SHP77 treated with DMSO at 0.1 percent for 48 hours (cell line): ENCODE data around the gene UGT2B7.
"Not testable (repeated sequence)": the region's sequence is repeated elsewhere in the genome, so short reads cannot be mapped to it uniquely, and the experiment has no call there.

ENCODE experiments used
- DNase-seq: peaks from one replicate; lab custom pipeline; 2025; lab: John Stamatoyannopoulos, UW

The UGT2B7 gene

GRCh38 chr4:69096111-69096656, at the start of gene UGT2B7:
Gene UGT2B7 (plus strand): TSS chr4:69096474. CDS start chr4:69096521, 47 bp downstream.
- no peak for DNase-seq

GRCh38 chr4:69049860-69050259, 46.4 kb upstream of the UGT2B7 start:
- DNase-seq = no peak

DNA sequence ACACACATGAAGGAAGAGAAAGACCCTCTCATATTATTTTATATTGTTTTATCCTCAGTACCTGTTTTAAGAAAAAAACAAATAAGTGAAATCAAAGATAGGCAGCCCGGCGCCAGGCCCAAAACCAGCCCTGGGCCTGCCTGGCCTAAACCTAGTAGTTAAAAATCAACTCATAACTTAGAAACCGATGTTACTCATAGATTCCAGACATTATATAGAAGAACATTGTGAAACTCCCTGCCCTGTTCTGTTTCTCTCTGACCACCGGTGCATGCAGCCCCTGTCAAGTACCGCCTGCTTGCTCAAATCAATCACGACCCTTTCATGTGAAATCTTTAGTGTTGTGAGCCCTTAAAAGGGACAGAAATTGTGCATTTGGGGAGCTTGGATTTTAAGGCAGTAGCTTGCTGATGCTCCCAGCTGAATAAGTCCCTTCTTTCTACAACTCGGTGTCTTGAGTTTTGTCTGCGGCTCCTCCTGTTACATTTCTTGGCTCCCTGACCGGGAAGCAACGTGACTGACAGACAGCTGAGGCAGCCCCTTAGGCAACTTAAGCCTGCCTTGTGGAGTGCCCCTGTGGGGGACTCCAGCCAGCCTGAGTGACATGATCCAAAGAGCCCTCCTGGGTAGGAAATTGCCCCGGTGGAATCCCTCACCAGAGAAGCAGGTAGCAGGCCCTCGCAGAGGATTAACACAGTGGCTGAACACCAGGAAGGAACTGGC, 45.3 kb upstream of the UGT2B7 start:
- not testable (repeated sequence) for DNase-seq

- DNase-seq = no peak
Measured at GRCh38 chr4:69051576-69051943, 44.7 kb upstream of the UGT2B7 start.

DNA sequence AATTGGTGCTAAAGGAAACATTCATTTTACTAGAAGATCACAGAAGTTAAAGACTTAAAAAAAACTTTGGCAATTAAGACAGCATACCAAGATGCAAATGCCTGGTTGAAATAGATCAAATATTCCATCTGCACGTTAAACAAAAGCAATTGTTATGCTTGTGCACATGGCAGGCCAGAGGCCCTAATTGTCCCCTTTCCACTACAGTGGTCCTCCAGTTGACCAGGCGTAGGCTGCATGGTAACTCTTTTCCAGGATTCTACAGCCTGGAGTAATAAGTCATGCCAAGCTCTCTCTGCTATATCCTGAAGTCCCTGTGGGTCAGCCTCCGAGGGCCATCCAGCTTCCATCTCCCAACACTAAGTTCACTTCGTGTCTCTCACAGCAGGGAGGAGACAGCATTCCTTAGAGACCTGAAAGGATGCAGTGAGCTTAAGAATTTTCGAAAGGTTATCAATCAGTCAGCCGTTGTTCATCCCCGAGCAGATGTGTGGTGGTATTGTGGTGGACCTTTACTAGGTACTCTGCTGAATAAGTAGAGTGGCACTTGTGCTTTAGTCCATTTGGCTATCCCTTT, 42.9 kb upstream of the UGT2B7 start:
- not testable (repeated sequence) for DNase-seq

- DNase-seq = not testable (repeated sequence)
Measured at GRCh38 chr4:69054033-69054432, 42.2 kb upstream of the UGT2B7 start.

GRCh38 chr4:69054578-69055200, 41.6 kb upstream of the UGT2B7 start:
- no peak for DNase-seq

- DNase-seq = no peak
Measured at GRCh38 chr4:69056150-69056549, 40.1 kb upstream of the UGT2B7 start.

DNA sequence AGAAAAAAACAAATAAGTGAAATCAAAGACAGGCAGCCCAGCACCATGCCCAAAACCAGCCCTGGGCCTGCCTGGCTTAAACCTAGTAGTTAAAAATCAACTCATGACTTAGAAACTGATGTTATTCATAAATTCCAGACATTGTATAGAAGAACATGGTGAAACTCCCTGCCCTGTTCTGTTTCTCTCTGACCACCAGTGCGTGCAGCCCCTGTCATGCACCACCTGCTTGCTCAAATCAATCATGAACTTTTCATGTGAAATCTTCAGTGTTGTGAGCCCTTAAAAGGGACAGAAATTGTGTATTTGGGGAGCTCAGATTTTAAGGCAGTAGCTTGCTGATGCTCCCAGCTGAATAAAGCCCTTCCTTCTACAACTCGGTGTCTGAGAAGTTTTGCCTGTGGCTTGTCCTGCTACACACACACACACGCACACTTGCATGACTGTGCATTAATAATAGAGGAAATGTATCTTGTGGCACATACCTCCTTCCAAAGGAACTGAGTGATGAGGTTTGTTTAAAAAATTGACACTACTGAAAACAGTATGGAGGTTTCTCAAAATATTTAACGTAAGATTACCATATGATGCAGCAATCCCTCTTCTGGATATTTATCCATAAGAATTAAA, 39.2 kb upstream of the UGT2B7 start:
- no peak for DNase-seq

DNA sequence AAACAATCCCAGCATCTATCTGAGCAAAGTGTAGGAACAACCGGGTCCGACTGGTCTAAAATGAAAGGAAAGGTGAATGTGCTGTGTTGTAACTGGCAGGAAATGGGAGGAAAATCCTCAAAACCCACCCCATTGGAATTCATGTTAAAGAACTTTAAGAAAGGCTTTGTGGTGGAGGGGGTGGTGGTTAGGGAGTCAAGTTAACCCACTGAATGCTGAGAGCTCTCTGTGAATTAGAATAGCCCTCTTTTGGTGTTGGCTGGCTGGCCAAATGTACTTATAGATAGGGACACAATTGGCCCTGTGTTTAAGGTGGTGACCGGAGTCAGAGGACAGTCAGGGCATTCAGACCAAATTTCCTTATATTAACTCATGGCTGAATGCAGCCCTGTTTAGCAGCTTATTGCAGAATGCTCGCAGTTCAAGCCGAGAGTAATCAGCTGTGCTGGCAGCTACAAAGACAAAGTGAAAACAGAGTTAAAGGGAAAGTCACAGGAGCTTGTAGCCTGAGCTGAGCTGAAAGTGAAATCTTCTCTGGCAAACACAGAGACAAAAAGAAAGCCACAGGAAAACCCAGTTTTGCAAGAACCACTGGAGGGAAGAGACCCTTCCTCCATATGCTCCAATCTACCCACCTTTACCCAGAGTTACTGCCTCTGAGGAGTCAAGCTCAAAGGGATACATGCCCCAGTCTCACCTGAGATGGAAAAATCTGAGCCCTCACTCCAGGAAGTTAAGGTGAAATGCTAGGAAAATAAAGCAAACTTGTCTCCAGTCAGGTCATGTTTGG, 38.5 kb upstream of the UGT2B7 start:
- no peak for DNase-seq

- no peak for DNase-seq
Measured at GRCh38 chr4:69058410-69059059, 37.7 kb upstream of the UGT2B7 start.

DNA sequence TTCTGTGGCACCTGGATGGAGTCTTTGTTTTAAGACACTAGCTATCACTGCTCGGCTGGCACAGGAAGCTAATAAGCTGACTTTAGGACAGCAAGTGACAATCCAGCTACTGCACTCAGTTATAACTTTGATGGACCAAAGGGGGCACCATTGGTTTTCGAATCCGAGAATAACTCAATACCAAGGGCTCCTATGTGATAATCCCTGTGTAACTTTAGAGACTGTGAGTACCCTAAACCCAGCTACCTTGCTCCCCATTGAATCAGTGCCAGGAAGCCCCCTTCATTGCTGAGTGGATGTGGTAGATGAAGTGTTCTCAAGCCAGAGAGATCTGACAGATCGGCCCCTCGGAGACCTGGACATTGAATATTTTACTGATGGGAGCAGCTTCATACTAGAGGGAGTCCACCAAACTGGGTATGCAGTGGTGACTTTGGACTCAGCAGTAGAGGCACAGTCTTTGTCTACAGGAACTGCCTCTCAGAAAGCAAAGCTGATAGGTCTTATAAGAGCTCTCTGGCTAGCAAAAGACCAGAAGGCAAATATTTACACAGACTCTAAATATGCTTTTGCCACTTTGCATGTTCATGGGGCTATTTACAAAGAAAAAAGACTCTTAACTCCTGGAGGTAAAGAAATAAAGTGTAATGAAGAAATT, 35.5 kb upstream of the UGT2B7 start:
- DNase-seq = no peak

- DNase-seq = no peak
Measured at GRCh38 chr4:69064391-69064790, 31.9 kb upstream of the UGT2B7 start.

DNA sequence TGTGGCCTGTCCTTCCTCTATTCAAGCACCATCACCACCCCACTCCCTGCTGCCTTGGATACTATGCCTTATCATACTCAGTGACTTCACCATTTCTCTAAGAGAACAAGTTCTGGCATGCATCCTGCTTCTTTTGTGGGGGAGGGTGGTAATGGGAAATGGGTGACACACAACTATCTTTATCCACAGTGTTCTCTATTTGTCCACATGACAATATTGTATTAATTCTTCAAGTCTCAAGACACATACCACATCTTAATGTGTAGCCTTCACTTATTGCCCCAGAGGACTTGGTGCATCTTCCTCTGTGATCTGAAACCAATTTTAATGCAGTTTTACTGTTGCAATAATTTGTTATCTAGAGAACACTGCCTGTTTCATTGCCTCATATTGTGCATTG, 29.3 kb upstream of the UGT2B7 start:
- no peak for DNase-seq

DNA sequence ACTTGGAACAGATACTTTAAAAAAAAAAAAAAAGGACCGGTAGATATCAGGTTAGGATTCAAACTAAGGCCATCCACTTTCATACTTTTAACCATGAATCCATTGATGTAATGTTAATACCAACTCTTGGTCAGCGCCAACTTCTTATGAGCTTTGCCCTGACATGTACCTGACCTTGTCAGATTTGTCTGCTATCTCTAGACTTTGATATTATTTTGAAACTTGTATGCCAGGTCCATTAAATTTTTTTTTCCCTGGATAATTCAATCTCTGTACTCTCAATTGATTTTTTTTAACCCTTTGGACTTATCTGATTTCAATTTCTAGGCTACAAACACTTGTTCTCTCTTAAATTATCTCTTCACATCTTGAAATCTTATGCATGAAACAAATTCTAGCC, 27.2 kb upstream of the UGT2B7 start:
- no peak for DNase-seq

DNA sequence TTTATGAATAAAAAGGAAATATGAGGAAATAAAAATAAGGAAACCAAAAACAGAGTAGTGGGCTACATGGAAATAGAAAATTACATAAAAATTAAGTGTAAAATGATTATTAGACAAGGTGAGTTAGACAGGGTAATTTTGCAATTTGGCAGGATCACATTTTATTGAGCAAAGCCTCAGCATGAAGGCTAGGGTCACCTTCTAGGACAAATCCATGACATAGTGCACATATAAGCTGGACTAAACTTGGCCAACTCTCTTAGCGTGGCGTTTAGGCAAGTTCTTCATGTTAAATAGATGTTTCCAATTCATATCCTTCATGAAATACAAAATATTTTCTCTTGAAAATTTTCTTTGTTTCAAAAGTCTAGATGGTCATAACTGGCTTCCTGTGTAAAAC, 25.7 kb upstream of the UGT2B7 start:
- no peak for DNase-seq

GRCh38 chr4:69071286-69071685, 25.0 kb upstream of the UGT2B7 start:
- DNase-seq = no peak

- DNase-seq = no peak
Measured at GRCh38 chr4:69073375-69073774, 22.9 kb upstream of the UGT2B7 start.

- no peak for DNase-seq
Measured at GRCh38 chr4:69075061-69075792, 21.0 kb upstream of the UGT2B7 start.

- no peak for DNase-seq
Measured at GRCh38 chr4:69078852-69079251, 17.4 kb upstream of the UGT2B7 start.
